MM.1S (cell line): Measurements from ENCODE around the gene KDM4E.

Experiments used
- DNase-seq: peaks from one replicate; pipeline ENCODE4 v3.0.0-alpha.2; 2015
- H2AFZ ChIP-seq: fragments of 300-600 bp; sonication (generic); 2 replicates; pipeline ENCODE4 v1.6.0; 2016; ENCODE audit warnings: antibody characterized with exemption, low read length
- H3F3A ChIP-seq: fragments of 300-600 bp; sonication (generic); 2 replicates; pipeline ENCODE4 v1.6.1; 2016; ENCODE audit warnings: mild to moderate bottlenecking, antibody characterized with exemption, low read length, moderate library complexity, mixed read lengths; ENCODE audit not compliant: insufficient read depth
- H3K27ac ChIP-seq: fragments of 300-600 bp; sonication (generic); 2 replicates; pipeline ENCODE4 v1.5.1; 2016; ENCODE audit warnings: mild to moderate bottlenecking, low read length
- H3K27me3 ChIP-seq: fragments of 300-600 bp; sonication (generic); replicated peaks from 2 replicates; pipeline ENCODE4 v1.6.0; 2016; ENCODE audit warnings: low read length; ENCODE audit not compliant: insufficient read depth
- H3K36me3 ChIP-seq: fragments of 300-600 bp; sonication (generic); replicated peaks from 2 replicates; pipeline ENCODE4 v1.6.1; 2016; ENCODE audit warnings: mild to moderate bottlenecking, low read length, mixed read lengths; ENCODE audit not compliant: insufficient read depth
- H3K4me1 ChIP-seq: fragments of 300-600 bp; sonication (generic); 2 replicates; pipeline ENCODE4 v1.6.1; 2016; ENCODE audit warnings: low read length, mixed read lengths
- H3K4me2 ChIP-seq: fragments of 300-600 bp; sonication (generic); 2 replicates; pipeline ENCODE4 v1.6.0; 2016; ENCODE audit warnings: low read depth, low read length
- H3K4me3 ChIP-seq: fragments of 300-600 bp; sonication (generic); 2 replicates; pipeline ENCODE4 v1.5.1; 2016; ENCODE audit warnings: low read length, mixed read lengths
- H3K79me2 ChIP-seq: fragments of 300-600 bp; sonication (generic); 2 replicates; pipeline ENCODE4 v1.6.1; 2016; ENCODE audit warnings: mixed run types, low read length, mixed read lengths
- H3K9ac ChIP-seq: fragments of 300-600 bp; sonication (generic); 2 replicates; pipeline ENCODE4 v1.6.1; 2016; ENCODE audit warnings: low read length, mixed read lengths
- H3K9me2 ChIP-seq: fragments of 300-600 bp; sonication (generic); replicated peaks from 2 replicates; pipeline ENCODE4 v1.6.1; 2016; ENCODE audit warnings: mild to moderate bottlenecking, low read length, mixed read lengths; ENCODE audit not compliant: insufficient read depth
- H3K9me3 ChIP-seq: fragments of 300-600 bp; sonication (generic); replicated peaks from 2 replicates; pipeline ENCODE4 v1.6.1; 2016; ENCODE audit warnings: mild to moderate bottlenecking, low read length, mixed read lengths; ENCODE audit not compliant: insufficient read depth
- H4K20me1 ChIP-seq: fragments of 300-600 bp; sonication (generic); 2 replicates; pipeline ENCODE4 v1.6.1; 2016; ENCODE audit warnings: mild to moderate bottlenecking, low read length, moderate library complexity, mixed read lengths; ENCODE audit not compliant: insufficient read depth
- CTCF ChIP-seq: fragments of 300-600 bp; sonication (generic); IDR thresholded peaks from 2 replicates; pipeline ENCODE4 v1.5.1; 2016; ENCODE audit warnings: antibody characterized with exemption, low read length, mixed read lengths
- EZH2 ChIP-seq: fragments of 300-600 bp; sonication (generic); optimal IDR thresholded peaks from 2 replicates; pipeline ENCODE3; 2017; ENCODE audit warnings: low read depth, mild to moderate bottlenecking, antibody characterized with exemption, low read length, mixed read lengths
- EZH2phosphoT487 ChIP-seq: fragments of 300-600 bp; sonication (generic); IDR thresholded peaks from 2 replicates; pipeline ENCODE4 v1.6.1; 2018; ENCODE audit warnings: antibody characterized with exemption, low read length

The KDM4E gene

DNA sequence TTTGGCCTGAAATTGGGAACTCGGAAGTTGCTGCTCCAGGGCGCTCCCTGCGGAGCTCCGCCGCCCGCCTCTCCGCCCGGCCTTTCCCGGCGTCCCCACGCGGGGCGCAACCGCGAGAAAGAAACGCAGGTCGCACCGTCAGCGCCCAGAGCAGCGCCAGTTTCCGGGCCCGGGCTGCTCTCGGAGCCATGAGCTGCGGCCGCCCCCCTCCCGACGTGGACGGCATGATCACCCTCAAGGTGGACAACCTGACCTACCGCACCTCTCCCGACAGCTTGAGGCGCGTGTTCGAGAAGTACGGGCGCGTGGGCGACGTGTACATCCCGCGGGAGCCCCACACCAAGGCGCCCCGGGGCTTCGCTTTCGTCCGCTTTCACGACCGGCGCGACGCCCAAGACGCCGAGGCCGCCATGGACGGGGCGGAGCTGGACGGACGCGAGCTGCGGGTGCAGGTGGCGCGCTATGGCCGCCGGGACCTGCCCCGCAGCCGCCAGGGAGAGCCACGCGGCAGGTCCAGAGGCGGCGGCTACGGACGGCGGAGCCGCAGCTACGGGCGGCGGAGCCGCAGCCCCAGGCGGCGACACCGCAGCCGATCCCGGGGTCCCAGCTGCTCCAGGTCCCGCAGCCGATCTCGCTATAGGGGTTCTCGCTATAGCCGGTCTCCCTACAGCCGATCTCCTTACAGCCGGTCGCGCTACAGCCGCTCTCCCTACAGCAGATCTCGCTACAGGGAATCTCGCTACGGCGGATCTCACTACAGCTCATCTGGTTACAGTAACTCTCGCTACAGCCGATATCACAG, 42.2 kb downstream of the KDM4E start:
- DNase-seq: peak; percentile 86
- no peaks in the 10 kb centered on the region for H4K20me1 ChIP-seq
- H3K9ac ChIP-seq: peak overlapping the region; percentile 98
- TF ChIP-seq EZH2 (no peak), EZH2phosphoT487 (no peak), CTCF (peak; percentile 41)
- H3K27ac ChIP-seq: peak overlapping the region; percentile 89
- H3K4me1 ChIP-seq: no peaks in the 10 kb centered on the region
- H3K27me3 ChIP-seq: no peaks in the 10 kb centered on the region
- H3K4me2 ChIP-seq: peak overlapping the region; percentile 86
- peaks cover 40% of the 10 kb centered on the region for H3K79me2 ChIP-seq
- peaks cover 28% of the 10 kb centered on the region for H3F3A ChIP-seq
- no peaks in the 10 kb centered on the region for H3K9me2 ChIP-seq
- peak overlapping the region; percentile 85 for H2AFZ ChIP-seq
- peak overlapping the region; percentile 100 for H3K4me3 ChIP-seq
- H3K36me3 ChIP-seq: no peaks in the 10 kb centered on the region; the same call in 1 of the 2 replicates
- H3K9me3 ChIP-seq: no peaks in the 10 kb centered on the region

DNA sequence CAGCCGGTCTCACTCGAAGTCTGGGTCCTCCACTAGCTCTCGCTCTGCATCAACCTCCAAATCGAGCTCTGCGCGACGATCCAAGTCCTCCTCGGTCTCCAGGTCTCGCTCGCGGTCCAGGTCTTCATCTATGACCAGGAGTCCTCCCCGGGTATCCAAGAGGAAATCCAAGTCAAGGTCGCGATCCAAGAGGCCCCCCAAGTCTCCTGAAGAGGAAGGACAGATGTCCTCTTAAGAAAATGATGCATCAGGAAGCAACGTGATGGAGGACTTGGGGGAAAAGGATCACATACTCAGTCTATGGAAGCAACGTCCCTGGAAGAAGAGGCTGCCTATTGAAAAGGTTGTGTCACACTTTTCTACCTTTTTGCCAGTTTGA, 42.8 kb downstream of the KDM4E start:
- no peak for TF ChIP-seq CTCF
- TF ChIP-seq EZH2phosphoT487: no peak
- no peak for TF ChIP-seq EZH2
- Histone ChIP-seq H2AFZ (peak overlapping the region; percentile 85), H3K9me2 (no peaks in the 10 kb centered on the region), H3K36me3 (no peaks in the 10 kb centered on the region; the same call in 1 of the 2 replicates), H3K79me2 (peaks cover 40% of the 10 kb centered on the region), H3F3A (peaks cover 28% of the 10 kb centered on the region), H3K27ac (peak overlapping the region; percentile 89), H3K9ac (peak overlapping the region; percentile 98), H3K9me3 (no peaks in the 10 kb centered on the region), H3K27me3 (no peaks in the 10 kb centered on the region), H3K4me1 (no peaks in the 10 kb centered on the region), H4K20me1 (no peaks in the 10 kb centered on the region), H3K4me2 (peak overlapping the region; percentile 86), H3K4me3 (peak overlapping the region; percentile 100)
- DNase-seq: no peak

GRCh38 chr11:95068549-95068948, 43.5 kb downstream of the KDM4E start:
- Histone ChIP-seq H3K27me3 (no peaks in the 10 kb centered on the region), H3K79me2 (peaks cover 40% of the 10 kb centered on the region), H3K4me2 (peak overlapping the region; percentile 86), H4K20me1 (no peaks in the 10 kb centered on the region), H3K4me1 (no peaks in the 10 kb centered on the region), H2AFZ (no peak overlapping the region), H3K36me3 (no peaks in the 10 kb centered on the region; the same call in 1 of the 2 replicates), H3K9me3 (no peaks in the 10 kb centered on the region), H3K4me3 (peak overlapping the region; percentile 100), H3F3A (peaks cover 28% of the 10 kb centered on the region), H3K9ac (peak overlapping the region; percentile 98), H3K9me2 (no peaks in the 10 kb centered on the region), H3K27ac (peak overlapping the region; percentile 89; the same call in 1 of the 2 replicates)
- TF ChIP-seq CTCF: no peak
- no peak for TF ChIP-seq EZH2phosphoT487
- TF ChIP-seq EZH2: no peak
- DNase-seq: peak; percentile 96
